Brain pericyte (primary cell): Measurements from ENCODE around the gene ZNF74.
"Not testable (repeated sequence)": the region's sequence is repeated elsewhere in the genome, so short reads cannot be mapped to it uniquely, and the experiment has no call there.

ENCODE experiments used
- DNase-seq: peaks from one replicate; pipeline ENCODE4 v3.0.0-alpha.2; 2012; ENCODE audit warnings: low read depth, low spot score

Gene ZNF74

DNA sequence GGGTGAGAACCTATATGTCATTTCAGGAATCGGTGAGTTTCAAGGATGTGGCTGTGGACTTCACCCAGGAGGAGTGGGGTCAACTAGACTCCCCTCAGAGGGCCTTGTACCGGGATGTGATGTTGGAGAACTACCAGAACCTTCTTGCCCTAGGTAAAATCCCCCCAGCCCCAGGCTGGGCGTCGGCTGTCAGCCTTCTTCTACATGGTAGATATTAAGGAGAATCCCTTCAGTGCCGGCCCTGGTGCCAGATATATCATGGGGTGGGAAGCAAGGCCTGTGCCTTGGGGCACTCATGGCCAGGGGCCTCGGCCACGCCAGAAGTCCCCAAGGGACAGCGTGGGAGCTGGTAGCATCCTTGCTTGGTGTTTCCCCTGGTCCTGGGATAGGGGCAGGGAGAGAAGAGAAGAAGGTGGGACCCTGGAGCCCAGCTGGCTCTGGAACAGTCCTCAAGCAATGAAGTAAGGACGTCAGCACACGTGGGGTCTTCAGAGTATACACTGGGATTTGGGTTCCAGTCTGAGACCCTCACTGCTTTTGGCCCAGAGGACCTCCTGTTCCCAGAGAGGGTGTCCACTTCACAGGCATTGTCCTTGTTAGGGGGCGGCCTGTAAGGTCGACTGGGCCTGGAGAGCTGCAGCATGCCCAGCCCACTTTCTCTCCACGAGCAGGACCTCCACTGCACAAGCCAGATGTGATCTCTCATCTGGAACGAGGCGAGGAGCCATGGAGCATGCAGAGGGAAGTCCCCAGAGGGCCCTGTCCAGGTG lies 6.8 kb downstream of the ZNF74 start:
- DNase-seq, result no peak

DNA sequence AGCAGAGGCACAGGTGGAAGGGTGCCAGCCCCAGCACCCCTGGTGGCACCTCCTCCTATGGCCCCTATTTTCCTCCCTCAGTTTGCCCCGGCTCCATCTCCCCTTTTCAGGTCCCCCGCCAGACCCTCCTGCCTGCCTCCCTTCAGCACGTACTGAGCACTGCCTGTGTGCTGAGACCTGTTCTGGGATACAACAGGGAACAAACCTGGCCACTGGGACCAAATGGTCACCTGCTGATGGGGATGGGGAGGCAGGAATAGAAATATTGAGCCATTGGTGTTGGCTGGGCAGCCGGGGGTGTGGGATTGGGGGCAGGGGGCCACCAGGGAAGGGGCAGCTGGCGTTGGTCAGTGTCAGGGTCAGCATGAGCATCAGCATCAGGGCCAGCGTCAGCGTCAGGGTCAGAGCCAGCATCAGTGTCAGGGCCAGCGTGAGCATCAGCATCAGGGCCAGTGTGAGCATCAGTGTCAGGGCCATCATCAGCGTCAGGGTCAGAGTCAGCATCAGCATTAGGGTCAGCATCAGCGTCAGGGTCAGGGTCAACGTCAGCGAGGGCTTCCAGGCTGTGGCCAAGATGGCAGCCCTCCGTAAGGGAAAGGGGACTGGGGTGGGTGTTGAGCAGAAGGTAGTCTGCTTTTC lies 7.5 kb downstream of the ZNF74 start:
- DNase-seq, result no peak

DNA sequence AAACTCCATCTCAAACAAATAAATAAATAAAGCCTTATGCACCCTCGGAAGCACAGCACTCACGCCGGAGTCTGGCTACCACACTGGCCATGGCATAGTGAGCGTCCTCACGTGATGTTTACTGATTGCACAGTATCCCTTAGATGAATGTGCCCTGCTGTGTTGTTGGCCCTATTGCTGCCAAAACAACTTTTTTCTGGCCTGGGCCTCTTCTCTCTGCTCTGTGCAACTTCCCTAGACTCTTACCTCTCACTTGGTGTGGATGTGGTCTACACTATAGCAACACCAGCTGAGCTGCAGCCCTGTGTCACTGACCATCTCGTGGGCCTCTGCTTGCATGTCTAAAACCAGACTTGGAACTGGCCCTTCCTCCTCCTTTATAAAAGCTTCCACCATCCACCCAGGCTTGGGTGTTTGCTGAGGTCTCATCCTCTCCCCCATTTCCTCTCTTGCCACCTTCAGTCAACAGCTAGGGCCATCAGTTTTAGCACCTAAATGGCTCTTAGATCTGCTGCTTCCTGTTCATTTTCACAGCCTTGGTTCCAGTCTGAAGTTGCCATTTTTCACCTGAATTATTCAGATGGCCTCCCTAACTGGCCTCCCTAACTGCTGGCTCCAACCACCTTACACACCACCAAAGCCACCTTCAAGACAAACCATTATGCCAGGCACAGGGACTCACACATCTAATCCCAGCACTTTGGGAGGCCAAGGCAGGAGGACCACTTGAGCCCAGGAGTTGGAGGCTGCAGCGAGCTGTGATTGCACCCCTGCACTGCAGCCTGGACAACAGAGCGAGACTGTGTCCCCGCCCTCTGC lies 9.2 kb downstream of the ZNF74 start:
- no peak for DNase-seq

DNA sequence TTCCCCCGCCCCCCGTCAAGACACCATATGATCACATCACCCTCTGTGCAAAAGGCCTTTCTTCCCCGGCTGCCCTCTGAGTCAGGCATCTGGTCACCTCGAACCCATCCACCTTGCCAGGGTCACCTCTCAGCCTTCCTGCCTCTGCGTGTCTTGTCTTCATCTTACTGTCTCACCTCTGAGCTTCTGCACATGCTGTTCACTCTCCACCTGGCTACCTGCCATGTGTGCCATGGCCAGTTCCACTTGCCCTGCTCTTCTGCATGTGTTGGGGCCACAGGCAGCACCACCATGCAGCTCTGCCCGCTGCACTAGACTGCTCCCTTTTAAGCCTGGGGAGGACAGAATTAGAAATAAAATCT lies 9.8 kb downstream of the ZNF74 start:
- no peak for DNase-seq

DNA sequence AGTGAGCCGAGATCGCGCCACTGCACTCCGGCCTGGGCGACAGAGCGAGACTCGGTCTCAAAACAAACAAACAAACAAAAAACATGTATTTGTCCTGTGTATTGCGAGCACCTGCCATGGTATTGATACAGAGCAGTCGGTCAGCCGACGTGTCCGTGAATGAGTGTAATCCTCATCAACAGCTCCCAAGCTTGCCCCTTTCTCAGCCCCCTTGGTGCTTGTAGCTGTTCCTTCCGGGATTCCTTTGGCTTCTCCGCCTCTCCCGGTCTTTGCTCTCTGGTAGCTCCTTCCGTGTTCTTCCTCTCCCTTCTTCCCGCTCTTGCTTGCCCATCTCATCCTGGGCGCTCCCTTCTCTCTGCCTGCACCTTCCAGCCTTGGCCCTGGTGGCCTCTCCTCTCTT lies 10.9 kb downstream of the ZNF74 start:
- no peak for DNase-seq

DNA sequence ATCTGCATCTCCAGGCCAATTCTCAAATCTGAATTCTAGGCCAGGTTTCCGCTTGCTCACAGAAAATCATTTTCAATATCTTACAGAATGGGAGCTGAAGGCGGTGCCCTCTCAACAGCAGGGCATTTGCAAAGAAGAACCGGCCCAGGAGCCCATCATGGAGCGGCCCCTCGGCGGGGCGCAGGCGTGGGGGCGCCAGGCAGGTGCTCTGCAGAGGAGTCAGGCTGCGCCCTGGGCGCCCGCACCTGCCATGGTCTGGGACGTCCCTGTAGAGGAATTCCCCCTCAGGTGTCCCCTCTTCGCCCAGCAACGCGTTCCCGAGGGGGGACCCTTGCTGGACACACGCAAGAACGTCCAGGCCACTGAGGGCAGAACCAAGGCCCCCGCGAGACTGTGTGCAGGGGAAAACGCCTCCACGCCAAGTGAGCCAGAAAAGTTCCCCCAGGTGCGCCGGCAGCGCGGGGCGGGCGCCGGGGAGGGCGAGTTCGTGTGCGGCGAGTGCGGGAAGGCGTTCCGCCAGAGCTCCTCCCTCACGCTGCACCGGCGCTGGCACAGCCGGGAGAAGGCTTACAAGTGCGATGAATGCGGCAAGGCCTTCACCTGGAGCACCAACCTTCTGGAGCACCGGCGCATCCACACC lies 11.5 kb downstream of the ZNF74 start:
- no peak for DNase-seq

DNA sequence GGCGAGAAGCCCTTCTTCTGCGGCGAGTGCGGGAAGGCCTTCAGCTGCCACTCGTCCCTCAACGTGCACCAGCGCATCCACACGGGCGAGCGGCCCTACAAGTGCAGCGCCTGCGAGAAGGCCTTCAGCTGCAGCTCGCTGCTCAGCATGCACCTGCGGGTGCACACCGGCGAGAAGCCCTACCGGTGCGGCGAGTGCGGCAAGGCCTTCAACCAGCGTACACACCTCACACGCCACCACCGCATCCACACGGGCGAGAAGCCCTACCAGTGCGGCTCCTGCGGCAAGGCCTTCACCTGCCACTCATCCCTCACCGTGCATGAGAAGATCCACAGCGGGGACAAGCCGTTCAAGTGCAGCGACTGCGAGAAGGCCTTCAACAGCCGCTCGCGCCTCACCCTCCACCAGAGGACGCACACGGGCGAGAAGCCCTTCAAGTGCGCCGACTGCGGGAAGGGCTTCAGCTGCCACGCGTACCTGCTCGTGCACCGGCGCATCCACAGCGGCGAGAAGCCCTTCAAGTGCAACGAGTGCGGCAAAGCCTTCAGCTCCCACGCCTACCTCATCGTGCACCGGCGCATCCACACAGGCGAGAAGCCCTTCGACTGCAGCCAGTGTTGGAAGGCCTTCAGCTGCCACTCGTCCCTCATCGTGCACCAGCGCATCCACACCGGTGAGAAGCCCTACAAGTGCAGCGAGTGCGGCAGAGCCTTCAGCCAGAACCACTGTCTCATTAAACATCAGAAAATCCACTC lies 12.2 kb downstream of the ZNF74 start:
- DNase-seq, result no peak

DNA sequence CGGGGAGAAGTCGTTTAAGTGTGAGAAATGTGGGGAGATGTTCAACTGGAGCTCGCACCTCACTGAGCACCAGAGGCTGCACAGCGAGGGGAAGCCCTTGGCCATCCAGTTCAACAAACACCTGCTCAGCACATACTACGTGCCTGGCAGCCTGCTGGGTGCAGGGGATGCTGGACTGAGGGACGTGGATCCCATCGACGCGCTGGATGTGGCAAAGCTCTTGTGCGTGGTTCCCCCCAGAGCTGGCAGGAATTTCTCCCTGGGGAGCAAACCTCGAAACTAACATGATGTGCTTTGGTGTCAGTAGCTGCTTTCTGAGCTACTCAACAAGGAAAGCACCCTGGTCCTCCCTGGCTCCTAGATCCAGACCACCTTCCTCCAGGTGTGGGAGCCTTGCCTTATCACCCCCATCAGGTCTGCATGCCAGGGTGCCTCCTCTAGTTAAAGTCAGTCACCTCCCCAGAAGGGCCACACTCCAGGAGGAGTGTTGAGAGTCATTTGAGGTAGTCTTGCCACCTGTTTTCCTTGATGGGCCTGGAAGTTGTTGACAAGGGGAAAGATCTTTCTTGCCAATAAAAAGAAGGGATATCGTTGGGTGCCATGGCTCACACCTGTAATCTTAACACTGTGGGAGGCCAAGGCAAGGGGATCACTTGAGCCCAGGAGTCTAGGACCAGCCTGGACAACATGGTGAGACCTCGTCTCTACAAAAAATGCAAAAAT lies 12.9 kb downstream of the ZNF74 start:
- DNase-seq, result no peak

DNA sequence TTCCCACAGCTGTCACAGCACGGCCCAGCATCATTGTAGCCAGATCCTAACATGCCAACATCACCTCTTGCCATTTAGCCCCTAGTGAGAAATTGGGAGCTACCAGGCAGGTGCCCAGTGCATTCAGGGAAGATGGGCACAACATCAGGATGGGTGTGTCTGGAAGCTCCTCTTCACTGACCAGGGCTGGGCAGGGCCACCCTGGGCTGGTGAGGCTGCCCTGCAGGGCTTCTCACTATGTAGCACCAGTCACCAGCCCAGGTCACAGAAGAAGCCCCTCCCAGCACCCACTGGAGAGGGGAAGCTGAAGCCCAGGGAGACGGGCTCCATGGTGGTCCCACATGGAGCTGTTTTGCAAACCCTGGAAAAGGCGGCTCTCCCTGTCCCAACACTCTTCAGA lies 13.9 kb downstream of the ZNF74 start:
- DNase-seq, result no peak

DNA sequence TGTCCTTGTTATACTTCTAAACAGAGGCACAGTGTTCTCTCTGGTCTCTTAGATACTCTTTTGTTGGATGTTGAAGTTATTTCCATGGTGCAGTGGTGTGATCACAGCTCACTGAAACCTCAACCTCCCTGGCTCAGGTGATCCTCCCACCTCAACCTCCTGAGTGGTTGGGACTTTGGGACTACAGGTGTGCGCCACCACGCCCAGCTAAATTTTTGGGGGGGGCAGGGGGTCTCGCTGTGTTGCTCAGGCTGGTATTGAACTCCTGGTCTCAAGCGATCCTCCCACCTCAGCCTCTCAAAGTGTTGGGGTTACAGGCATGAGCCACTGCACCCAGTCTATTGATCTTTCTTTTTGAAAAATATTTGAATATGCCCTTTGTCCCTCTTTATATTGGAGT lies 14.9 kb downstream of the ZNF74 start:
- DNase-seq, result no peak

DNA sequence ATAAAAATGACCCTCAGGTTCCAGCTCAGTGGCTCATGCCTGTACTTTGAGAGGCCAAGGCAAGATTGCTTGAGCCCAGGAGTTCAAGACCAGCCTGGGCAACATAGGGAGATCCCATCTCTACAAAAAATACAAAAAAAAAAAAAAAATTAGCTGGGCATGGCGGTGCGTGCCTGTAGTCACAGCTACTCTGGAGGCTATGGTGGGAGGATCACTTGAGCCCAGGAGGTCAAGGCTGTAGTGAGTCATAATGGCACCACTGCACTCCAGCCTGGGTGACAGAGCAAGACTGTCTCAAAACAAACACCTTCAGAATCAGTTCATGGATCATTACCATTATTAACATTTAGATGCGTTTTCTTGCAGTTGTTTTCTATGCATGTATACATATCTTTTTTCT lies 15.4 kb downstream of the ZNF74 start:
- DNase-seq, result not testable (repeated sequence)

DNA sequence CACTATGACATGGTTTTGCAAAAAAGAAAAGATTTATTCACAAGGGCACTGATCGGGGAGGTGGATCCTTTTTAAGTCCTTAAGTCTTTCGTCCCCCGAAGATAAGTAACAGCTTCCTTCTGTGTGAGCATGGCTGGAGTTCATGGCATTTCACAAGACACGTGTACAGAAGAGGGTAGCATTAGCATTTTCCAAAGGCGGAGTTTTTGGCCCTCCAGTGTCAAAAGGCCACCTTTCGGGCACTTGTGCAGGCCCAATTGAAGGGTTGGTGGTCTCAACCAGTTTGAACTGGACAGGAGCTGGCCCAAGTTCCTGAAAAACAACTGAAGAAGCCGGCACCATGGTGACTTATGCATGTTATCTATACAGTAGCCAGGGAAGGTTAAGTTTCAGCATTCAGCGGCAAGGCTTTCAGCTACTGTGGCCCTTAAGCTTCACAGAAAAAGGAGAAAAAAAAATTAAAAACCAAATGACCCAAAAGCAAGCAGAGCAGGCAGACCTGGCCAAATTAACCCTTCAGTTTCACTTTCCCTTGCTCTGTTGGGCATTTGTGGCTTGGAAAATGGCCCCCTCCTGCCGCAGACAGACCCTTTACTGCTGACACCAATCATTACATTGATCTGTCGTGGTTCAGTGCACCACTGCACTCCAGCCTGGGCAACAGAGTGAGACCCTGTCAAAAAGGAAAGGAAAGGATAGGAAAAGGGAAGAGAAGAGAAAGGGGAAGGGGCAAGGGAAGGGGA lies 18.7 kb downstream of the ZNF74 start:
- no peak for DNase-seq

DNA sequence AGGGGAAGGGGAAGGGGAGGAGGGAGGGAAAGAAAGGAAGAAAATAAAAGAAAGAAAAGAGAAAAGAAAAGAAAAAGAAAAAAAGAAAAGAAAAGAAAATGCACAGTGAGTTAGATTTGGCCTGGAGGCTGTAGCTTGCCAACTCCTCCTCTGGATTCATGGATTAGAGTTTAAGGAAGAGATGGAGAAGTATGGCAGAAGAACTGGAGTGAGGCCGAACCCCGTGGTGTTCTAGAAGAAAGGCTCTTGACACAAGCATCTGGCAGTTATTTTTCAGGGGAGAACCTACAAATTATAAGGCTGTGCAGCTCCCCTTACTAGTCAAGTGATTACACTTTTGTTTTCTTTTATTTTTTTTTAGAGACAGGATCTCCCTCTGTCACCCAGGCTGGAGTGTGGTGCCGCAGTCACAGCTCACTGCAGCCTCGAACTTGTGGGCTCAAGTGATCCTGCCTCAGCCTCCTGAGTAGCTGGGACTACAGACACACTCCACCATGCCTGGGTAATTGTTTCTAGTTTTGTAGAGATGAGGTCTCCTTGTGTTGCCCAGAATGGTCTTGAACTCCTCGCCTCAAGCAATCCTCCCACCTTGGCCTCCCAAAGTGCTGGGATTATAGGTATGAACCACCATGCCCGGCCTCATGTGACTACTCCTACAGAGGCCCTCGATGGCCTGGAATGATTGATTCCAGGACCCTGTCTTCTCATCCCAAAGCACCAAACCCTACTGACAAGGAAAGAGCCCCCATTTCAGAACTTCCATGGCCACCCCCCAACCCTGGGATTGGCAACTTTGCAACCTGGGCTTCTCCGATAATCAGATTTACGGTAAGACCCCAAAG lies 19.5 kb downstream of the ZNF74 start:
- no peak for DNase-seq

DNA sequence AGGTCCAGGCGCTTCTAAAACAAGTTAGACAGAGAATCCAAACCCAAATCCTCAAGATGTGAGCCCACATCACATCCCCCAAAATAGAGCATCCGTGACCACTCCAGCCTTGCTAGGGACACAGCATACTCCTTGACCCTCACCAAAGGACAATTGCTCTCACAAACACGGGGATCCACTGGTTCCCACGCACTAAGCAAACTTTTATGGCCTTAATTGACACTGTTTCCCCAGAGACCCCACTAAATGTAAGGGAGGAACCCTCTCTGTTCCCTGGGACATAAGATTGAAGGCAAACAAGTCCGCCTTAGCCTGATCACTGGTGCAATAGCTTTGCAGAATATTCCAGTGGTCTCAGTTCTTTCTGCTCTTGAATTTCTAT lies 20.1 kb downstream of the ZNF74 start:
- no peak for DNase-seq

DNA sequence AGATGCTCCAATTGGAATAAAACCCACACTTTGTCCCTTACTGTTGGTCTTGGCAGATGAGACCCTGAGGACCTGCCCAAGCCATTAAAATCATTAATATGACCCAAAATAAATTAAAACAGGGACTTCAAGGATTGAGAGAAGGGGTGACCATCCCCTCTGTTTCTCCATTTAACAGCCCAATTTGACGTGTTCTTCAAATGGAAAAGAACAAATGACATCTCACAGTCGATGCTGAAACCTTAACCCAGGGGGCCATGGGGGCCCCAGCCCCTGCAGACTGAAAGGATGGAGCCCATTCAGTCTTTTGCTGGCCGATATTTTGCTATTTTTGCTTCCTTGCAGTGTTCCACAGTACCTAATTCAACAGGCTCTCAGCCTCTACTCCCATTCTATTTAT lies 20.5 kb downstream of the ZNF74 start:
- DNase-seq, result no peak

DNA sequence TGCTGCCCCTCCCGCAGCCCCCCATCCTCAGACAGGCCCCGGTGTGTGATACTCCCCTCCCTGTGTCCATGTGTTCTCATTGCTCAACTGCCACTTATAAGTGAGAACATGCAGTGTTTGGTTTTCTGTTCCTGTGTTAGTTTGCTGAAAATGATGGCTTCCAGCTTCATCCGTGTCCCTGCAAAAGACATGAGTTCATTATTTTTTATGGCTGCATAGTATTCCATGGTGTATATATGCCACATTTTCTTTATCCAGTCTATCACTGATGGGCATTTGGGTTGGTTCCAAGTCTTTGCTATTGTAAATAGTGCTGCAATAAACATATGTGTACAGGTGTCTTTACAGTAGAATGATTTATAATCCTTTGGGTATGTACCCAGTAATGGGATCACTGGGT lies 21.3 kb downstream of the ZNF74 start:
- not testable (repeated sequence) for DNase-seq

DNA sequence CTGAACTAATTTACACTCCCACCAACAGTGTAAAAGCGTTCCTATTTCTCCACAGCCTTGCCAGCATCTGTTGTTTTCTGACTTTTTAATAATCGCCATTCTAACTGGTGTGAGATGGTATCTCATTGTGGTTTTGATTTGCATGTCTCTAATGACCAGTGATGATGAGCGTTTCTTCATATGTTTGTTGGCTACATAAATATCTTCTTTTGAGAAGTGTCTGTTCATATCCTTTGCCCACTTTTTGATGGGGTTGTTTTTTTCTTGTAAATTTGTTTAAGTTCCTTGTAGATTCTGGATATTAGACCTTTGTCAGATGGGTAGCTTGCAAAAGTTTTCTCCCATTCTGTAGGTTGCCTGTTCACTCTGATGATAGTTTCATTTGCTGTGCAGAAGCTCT lies 21.7 kb downstream of the ZNF74 start:
- DNase-seq, result not testable (repeated sequence)

DNA sequence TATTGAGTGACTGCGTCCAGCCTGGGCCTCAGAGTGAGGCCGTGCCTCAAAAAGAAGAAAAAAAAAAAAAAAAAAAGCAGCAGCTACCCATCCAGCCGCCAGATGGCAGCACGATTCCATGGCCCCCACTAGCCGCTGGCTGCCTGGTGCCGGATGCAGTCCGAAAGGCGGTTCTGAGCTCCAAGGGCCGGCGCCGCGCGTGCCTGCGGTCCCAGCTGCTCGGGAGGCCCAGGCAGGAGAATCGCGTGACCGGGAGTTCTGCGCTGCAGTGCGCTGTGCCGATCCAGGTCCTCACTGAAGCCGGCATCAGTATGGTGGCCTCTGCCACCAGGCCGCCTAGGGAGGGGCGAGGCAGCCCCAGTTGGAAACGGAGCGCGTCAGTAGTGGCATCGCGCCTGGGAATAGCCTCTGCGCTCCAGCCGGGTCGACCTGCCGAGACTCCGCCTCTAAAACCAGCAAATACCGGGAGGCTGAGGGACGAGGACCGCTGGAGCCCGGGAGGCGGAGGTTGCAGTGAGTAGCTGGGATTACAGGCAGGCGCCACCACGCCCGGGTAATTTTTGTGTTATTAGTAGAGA lies 24.3 kb downstream of the ZNF74 start:
- no peak for DNase-seq

DNA sequence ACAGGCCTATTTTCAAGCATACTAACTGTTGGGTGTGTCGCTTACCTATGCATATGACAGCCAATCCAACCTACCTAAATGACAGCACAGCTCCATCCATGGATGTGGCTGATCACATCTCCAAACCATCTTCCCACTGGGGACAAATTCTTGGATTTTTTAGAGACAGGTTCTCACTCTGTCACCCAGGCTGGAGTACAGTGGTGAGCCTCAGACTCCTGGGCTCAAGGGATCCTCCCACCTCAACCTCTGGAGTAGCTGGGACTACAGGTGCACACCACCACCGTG lies 25.7 kb downstream of the ZNF74 start:
- DNase-seq, result no peak
